SU-DHL-6 (cell line): ENCODE results near the gene PACS2.

ENCODE experiments used
- H2AFZ ChIP-seq: fragments of 200-600 bp; sonication (generic); 2 replicates; pipeline ENCODE4 v1.6.1; 2014; ENCODE audit warnings: low read depth, mild to moderate bottlenecking, moderate library complexity, mixed read lengths, antibody characterized with exemption, low read length; ENCODE audit not compliant: severe bottlenecking
- H3F3A ChIP-seq: fragments of 200-600 bp; shearing (Covaris generic); 2 replicates; pipeline ENCODE4 v1.6.0; 2016; ENCODE audit warnings: antibody characterized with exemption, mild to moderate bottlenecking; ENCODE audit not compliant: insufficient read depth
- H3K27ac ChIP-seq: fragments of 200-600 bp; sonication (generic); 2 replicates; pipeline ENCODE4 v1.5.1; 2016; ENCODE audit warnings: low read depth, mild to moderate bottlenecking, low read length, moderate library complexity, mixed read lengths
- H3K27me3 ChIP-seq: fragments of 200-600 bp; sonication (generic), shearing (Covaris generic); 2 replicates; pipeline ENCODE4 v1.6.0; 2014; ENCODE audit warnings: mild to moderate bottlenecking, low read length
- H3K36me3 ChIP-seq: fragments of 200-600 bp; sonication (generic); 2 replicates; pipeline ENCODE4 v1.6.1; 2014; ENCODE audit warnings: mild to moderate bottlenecking, low read length, mixed read lengths
- H3K4me2 ChIP-seq: fragments of 300-600, 200-600 bp; shearing (Covaris generic), sonication (generic); 2 replicates; pipeline ENCODE4 v1.6.0; 2014; ENCODE audit warnings: low read length, low read depth, mild to moderate bottlenecking; ENCODE audit not compliant: poor library complexity, severe bottlenecking
- H3K4me3 ChIP-seq: fragments of 200-600 bp; sonication (generic); 2 replicates; pipeline ENCODE4 v1.5.1; 2014; ENCODE audit warnings: antibody characterized with exemption, low read length, mild to moderate bottlenecking, mixed read lengths; ENCODE audit not compliant: insufficient read depth, poor library complexity, severe bottlenecking
- H3K79me2 ChIP-seq: fragments of 200-600 bp; sonication (generic); 2 replicates; pipeline ENCODE4 v1.6.1; 2014; ENCODE audit warnings: mild to moderate bottlenecking, low read length, moderate library complexity; ENCODE audit not compliant: insufficient read depth
- H3K9ac ChIP-seq: fragments of 200-600 bp; sonication (generic); 2 replicates; pipeline ENCODE4 v1.7.0; 2014; ENCODE audit warnings: mild to moderate bottlenecking, low read length
- H3K9me2 ChIP-seq: fragments of 200-600 bp; sonication (generic); replicated peaks from 2 replicates; pipeline ENCODE4 v1.6.1; 2014; ENCODE audit warnings: low read length; ENCODE audit not compliant: insufficient read depth
- H3K9me3 ChIP-seq: fragments of 200-600 bp; sonication (generic); 2 replicates; pipeline ENCODE4 v1.6.1; 2014; ENCODE audit warnings: low read length, mixed read lengths; ENCODE audit not compliant: insufficient read depth
- H4K20me1 ChIP-seq: fragments of 200-600 bp; sonication (generic); 2 replicates; pipeline ENCODE4 v1.6.1; 2014; ENCODE audit warnings: low read depth, mild to moderate bottlenecking, antibody characterized with exemption, low read length, moderate library complexity, mixed read lengths
- EZH2phosphoT487 ChIP-seq: fragments of 200-600 bp; sonication (generic), shearing (Covaris generic); conservative IDR thresholded peaks from 2 replicates; pipeline ENCODE4 v1.6.1; 2018; ENCODE audit warnings: mild to moderate bottlenecking, antibody characterized with exemption, low read length, moderate library complexity, mixed read lengths
- TF ChIP-seq, protein P1 (sequence below): fragments of 200-600 bp; sonication (generic); IDR thresholded peaks from one replicate; pipeline ENCODE4 v1.5.1; 2017; ENCODE audit warnings: antibody characterized with exemption, mild to moderate bottlenecking, low read length, moderate library complexity; ENCODE audit not compliant: insufficient read depth, poor library complexity, severe bottlenecking

Gene PACS2

DNA sequence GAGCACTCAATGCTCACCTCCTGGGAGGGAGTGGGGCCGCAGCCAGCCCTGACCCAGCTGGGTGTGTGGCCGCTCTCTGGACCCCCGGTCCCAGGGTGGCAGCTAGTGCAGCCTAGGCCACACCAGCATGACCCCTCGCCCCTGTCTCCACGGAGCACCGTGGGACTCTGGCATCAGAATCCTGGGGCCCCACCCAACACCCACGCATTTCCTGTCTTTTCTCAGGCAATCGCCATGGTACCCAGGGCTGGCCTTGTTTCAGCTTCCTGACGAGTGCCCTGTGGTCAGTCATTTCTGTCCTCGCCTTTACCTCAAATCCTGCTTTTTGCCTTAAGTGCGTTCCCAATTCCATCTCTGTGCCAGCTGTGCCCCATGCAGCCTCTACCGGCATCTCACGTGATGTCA, 15.9 kb downstream of the PACS2 start:
- no peak overlapping the region for H3K4me2 ChIP-seq
- no peaks in the 10 kb centered on the region for H3K36me3 ChIP-seq
- no peaks in the 10 kb centered on the region for H3K27me3 ChIP-seq
- no peaks in the 10 kb centered on the region for H3F3A ChIP-seq
- H2AFZ ChIP-seq = no peak overlapping the region
- TF ChIP-seq, protein P1, sequence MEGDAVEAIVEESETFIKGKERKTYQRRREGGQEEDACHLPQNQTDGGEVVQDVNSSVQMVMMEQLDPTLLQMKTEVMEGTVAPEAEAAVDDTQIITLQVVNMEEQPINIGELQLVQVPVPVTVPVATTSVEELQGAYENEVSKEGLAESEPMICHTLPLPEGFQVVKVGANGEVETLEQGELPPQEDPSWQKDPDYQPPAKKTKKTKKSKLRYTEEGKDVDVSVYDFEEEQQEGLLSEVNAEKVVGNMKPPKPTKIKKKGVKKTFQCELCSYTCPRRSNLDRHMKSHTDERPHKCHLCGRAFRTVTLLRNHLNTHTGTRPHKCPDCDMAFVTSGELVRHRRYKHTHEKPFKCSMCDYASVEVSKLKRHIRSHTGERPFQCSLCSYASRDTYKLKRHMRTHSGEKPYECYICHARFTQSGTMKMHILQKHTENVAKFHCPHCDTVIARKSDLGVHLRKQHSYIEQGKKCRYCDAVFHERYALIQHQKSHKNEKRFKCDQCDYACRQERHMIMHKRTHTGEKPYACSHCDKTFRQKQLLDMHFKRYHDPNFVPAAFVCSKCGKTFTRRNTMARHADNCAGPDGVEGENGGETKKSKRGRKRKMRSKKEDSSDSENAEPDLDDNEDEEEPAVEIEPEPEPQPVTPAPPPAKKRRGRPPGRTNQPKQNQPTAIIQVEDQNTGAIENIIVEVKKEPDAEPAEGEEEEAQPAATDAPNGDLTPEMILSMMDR = no peak
- no peak for TF ChIP-seq EZH2phosphoT487
- peaks cover 3% of the 10 kb centered on the region; the same call in 1 of the 2 replicates for H4K20me1 ChIP-seq
- H3K4me3 ChIP-seq = no peak overlapping the region
- no peak overlapping the region for H3K27ac ChIP-seq
- H3K9me2 ChIP-seq = no peaks in the 10 kb centered on the region
- no peak overlapping the region for H3K9ac ChIP-seq
- H3K79me2 ChIP-seq = no peaks in the 10 kb centered on the region
- no peaks in the 10 kb centered on the region for H3K9me3 ChIP-seq

DNA sequence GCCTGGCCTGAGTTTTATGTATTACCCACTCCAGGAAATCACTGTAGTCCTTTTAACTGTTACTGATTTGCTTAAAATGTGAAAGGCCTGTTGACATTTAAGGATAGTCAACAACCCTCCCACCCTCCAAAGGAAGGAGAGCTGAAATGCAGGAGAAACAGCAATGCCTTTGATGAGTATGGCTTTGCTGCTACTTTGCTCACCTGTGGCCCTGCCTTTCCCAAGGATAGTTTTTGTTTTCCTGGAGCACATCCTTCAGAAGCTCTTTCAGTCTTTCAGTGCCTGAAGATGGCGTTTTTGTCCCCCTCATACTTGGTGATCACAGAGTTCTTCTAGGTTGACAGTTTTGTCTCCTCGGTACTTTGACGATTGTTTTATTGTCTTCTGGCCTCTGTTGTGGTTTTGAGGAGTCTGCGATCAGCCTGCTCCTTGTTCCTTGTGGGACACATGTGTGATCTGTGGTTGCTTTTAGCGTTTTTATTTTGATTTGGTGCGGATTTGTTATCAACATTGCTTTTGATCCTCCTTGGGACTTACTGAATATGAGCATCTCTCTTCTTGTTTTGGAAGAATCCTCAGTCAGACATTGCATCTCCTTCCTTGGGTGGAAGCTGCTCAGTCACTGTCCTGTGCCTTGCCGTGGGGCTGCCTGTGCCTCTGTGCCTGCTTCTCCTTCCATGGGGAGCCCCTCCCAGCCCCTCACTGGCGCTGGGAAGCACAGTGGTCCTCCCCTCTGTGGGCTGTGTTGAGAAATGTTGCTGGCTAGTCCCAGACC, 17.2 kb downstream of the PACS2 start:
- Histone ChIP-seq H3K79me2 (no peaks in the 10 kb centered on the region), H3K36me3 (no peaks in the 10 kb centered on the region), H3K27me3 (no peaks in the 10 kb centered on the region), H3F3A (no peaks in the 10 kb centered on the region), H2AFZ (no peak overlapping the region), H3K4me3 (no peak overlapping the region), H3K27ac (no peak overlapping the region), H3K9ac (no peak overlapping the region), H3K4me2 (no peak overlapping the region), H4K20me1 (no peaks in the 10 kb centered on the region; the same call in 1 of the 2 replicates), H3K9me3 (no peaks in the 10 kb centered on the region), H3K9me2 (no peaks in the 10 kb centered on the region)
- TF ChIP-seq EZH2phosphoT487 = no peak
- TF ChIP-seq, protein P1 = no peak

DNA sequence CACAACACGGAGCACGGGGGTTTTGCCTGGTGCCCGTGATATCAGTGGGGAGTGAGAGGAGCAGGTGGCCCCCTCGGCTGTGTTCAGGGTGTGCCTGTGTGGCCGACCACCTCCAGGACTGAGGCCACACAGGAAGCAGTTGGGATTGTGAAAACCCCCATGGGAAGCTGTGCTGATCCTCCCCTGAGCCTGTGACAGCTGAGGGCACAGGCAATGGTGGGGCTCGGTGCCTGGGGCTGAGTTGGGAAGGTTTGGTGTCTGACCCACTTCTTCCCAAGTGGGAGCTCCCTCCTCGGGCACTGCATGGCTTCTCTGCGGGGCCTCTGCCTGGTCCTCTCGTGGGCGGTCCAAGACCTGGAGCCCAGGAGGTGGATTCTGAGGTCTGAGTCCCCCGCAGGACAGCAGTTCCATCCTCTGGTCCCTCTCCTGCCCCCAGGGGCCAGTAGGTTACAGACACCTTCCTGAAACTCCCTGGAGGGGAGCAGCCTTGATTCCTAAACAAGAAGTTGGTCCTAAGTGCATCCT, 17.9 kb downstream of the PACS2 start:
- Histone ChIP-seq H2AFZ (no peak overlapping the region), H3K9me2 (no peaks in the 10 kb centered on the region), H3K4me2 (no peak overlapping the region), H3K27me3 (no peaks in the 10 kb centered on the region), H3F3A (no peaks in the 10 kb centered on the region), H3K79me2 (no peaks in the 10 kb centered on the region), H3K4me3 (no peak overlapping the region), H4K20me1 (no peaks in the 10 kb centered on the region; the same call in 1 of the 2 replicates), H3K9me3 (no peaks in the 10 kb centered on the region), H3K27ac (no peak overlapping the region), H3K36me3 (no peaks in the 10 kb centered on the region), H3K9ac (no peak overlapping the region)
- TF ChIP-seq EZH2phosphoT487 = no peak
- TF ChIP-seq, protein P1 = no peak
